ENCODE data around the gene FAM53C. TPM values are rescaled to one million over a fixed set of nuclear protein-coding genes. Genes with fewer than 3 reads are reported as not detected.

Gene FAM53C
- total and polyA plus RNA-seq, 10 of the 15 experiments (the other 5 are each of a cell fraction or from before 2014, with no cell fraction given), result 8.0 to 31.3 (median 24.0) TPM

- Histone ChIP-seq H3K4me2 (ENCODE audit: control insufficient read depth, insufficient read depth) (peak overlapping the region; percentile 73), H3K4me3 (peak overlapping the region; percentile 90), H3K79me2 (ENCODE audit: control insufficient read depth, insufficient read depth, low read length) (peaks cover 35% of the 10 kb centered on the region), H3K4me1 (ENCODE audit: control insufficient read depth, insufficient read depth, low read length) (no peaks in the 10 kb centered on the region), H3K9me3 (replicated peaks; ENCODE audit: control insufficient read depth, insufficient read depth, low read length) (no peaks in the 10 kb centered on the region), H3K27me3 (replicated peaks in 1 of 2; ENCODE audit: control insufficient read depth in 2 of 2, insufficient read depth in 2 of 2, low read length in 1 of 2) (no peaks in the 10 kb centered on the region), H2AFZ (ENCODE audit: control insufficient read depth, low read depth, low read length) (peak overlapping the region; percentile 96; the same call in 1 of the 2 replicates), H3K36me3 (ENCODE audit: control insufficient read depth in 2 of 2, insufficient read depth in 2 of 2, low read length in 1 of 2) (peaks cover 0 to 3% of the 10 kb centered on the region in 2 experiments; a peak in 2 of 4 replicates), H3K9ac (ENCODE audit: control insufficient read depth, insufficient read depth, low read length) (peak overlapping the region; percentile 82), H3K27ac (ENCODE audit: control insufficient read depth, insufficient read depth) (peak overlapping the region; percentile 96), H4K20me1 (ENCODE audit: control insufficient read depth, insufficient read depth) (0 out of 2 replicates have a peak, but pooled peaks cover 3% of the 10 kb centered on the region)
- FAIRE-seq, result no peak
- intact Hi-C loops (cut with micrococcal nuclease; ENCODE audit: unreplicated experiment) (loop anchor here (5.0 kb wide), 2 partner anchors 161 to 204 kb away; partner anchors contain the start of genes BRD8, ETF1 and KIF20A), in situ Hi-C loops (cut with MboI) (no loop called here)
- DNase-seq (ENCODE audit: low read depth, low spot score), result no peak
- ChIA-PET SMC1A (ENCODE audit: uncharacterized antibody, unreplicated experiment) (interaction anchor here (1.0 to 6.1 kb wide), 5 partner anchors 13 to 161 kb away, joined by 3 to 102 read pairs (median 3); partner anchors contain the start of genes BRD8, KDM3B and KIF20A), CTCF (interaction anchor here (0.6 to 9.1 kb wide), 8 partner anchors 9 to 238 kb away, joined by 3 to 266 read pairs (median 3); partner anchors contain the start of genes EGR1, KDM3B and REEP2), POLR2A (interaction anchor here (0.5 to 10.1 kb wide), 12 partner anchors 7 to 1060 kb away, joined by 3 to 143 read pairs (median 4); partner anchors contain the start of genes BRD8, CDC25C, ETF1 and HSPA9), RAD21 (ENCODE audit: unreplicated experiment) (interaction anchor here (0.7 to 2.4 kb wide), 7 partner anchors 11 to 127 kb away, joined by 3 to 22 read pairs (median 3); partner anchors contain the start of genes CDC23, EGR1, KDM3B and REEP2)
- 0% methylated on average over 1 of the region's 22 CpGs for WGBS (ENCODE audit: insufficient coverage, insufficient replicate concordance, low lambda C conversion rate, missing lambda C conversion rate)
- BruUV-seq (replicated peaks), result no TSS peak
- peak; percentile 23 for ATAC-seq
- TF ChIP-seq TCF7 (IDR thresholded peaks at IDR 0.05; ENCODE audit: borderline replicate concordance) (no peak), BMI1 (IDR thresholded peaks at IDR 0.05; ENCODE audit: borderline replicate concordance) (no peak), RUNX3 (IDR thresholded peaks at IDR 0.05; ENCODE audit: low read length) (no peak), IRF5 (IDR thresholded peaks at IDR 0.05; ENCODE audit: borderline replicate concordance) (no peak), HDGF (IDR thresholded peaks at IDR 0.05) (no peak), RELA (IDR thresholded peaks at IDR 0.05; ENCODE audit: borderline replicate concordance, partially characterized antibody) (no peak), HDAC6 (IDR thresholded peaks at IDR 0.05; ENCODE audit: unreplicated experiment) (no peak), ELK1 (IDR thresholded peaks at IDR 0.05; ENCODE audit: low read depth, low read length) (no peak), CHD2 (IDR thresholded peaks at IDR 0.05; ENCODE audit: borderline replicate concordance, low read depth, low read length) (peak; percentile 90), FOS (IDR thresholded peaks at IDR 0.05; ENCODE audit: borderline replicate concordance, extremely low read depth, insufficient read length) (no peak), PRDM15 (CRISPR knock-in tag; IDR thresholded peaks at IDR 0.05) (no peak)
- TF ChIP-seq, protein P1, sequence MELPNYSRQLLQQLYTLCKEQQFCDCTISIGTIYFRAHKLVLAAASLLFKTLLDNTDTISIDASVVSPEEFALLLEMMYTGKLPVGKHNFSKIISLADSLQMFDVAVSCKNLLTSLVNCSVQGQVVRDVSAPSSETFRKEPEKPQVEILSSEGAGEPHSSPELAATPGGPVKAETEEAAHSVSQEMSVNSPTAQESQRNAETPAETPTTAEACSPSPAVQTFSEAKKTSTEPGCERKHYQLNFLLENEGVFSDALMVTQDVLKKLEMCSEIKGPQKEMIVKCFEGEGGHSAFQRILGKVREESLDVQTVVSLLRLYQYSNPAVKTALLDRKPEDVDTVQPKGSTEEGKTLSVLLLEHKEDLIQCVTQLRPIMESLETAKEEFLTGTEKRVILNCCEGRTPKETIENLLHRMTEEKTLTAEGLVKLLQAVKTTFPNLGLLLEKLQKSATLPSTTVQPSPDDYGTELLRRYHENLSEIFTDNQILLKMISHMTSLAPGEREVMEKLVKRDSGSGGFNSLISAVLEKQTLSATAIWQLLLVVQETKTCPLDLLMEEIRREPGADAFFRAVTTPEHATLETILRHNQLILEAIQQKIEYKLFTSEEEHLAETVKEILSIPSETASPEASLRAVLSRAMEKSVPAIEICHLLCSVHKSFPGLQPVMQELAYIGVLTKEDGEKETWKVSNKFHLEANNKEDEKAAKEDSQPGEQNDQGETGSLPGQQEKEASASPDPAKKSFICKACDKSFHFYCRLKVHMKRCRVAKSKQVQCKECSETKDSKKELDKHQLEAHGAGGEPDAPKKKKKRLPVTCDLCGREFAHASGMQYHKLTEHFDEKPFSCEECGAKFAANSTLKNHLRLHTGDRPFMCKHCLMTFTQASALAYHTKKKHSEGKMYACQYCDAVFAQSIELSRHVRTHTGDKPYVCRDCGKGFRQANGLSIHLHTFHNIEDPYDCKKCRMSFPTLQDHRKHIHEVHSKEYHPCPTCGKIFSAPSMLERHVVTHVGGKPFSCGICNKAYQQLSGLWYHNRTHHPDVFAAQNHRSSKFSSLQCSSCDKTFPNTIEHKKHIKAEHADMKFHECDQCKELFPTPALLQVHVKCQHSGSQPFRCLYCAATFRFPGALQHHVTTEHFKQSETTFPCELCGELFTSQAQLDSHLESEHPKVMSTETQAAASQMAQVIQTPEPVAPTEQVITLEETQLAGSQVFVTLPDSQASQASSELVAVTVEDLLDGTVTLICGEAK (IDR thresholded peaks at IDR 0.05; ENCODE audit: borderline replicate concordance), result no peak
These were observed 485 bp downstream of the FAM53C start for GRCh38 chr5:138338411-138339090.

Measured in GM12878 (cell line).